Endothelial cell of umbilical vein (primary cell): Measurements from ENCODE around the gene CXCL17. TPM values are rescaled to one million over a fixed set of nuclear protein-coding genes. Genes with fewer than 3 reads are reported as not detected.

Source experiments
- BruUV-seq: library from RNA; stranded (reverse); fragments of 400-500 nt; replicated peaks from 2 replicates; lab custom pipeline; 2021; lab: Mats Ljungman, UMichigan
- CTCF ChIA-PET: fragments of 300-600, 350-600 bp; sonication (Branson Sonifier 250); formaldehyde crosslinking; loops from one replicate; lab custom pipeline; 2021; ENCODE audit warnings: antibody characterized with exemption, inconsistent platforms; lab: Charles Lee
- POLR2A ChIA-PET: fragments of 300-600, 350-600 bp; sonication (Branson Sonifier 250); formaldehyde crosslinking; loops from one replicate; lab custom pipeline; 2021; ENCODE audit warnings: antibody characterized with exemption, inconsistent platforms; lab: Charles Lee
- DNase-seq: peaks from one replicate; pipeline ENCODE4 v3.0.0-alpha.2; 2011; ENCODE audit warnings: low read depth, low spot score
- FAIRE-seq: peaks from 2 replicates; lab custom pipeline; 2011; peaks lifted over from hg19 to GRCh38; lab: Jason Lieb, UNC
- H2AFZ ChIP-seq: 2 replicates; pipeline ENCODE4 v1.6.0; 2012; ENCODE audit warnings: low read depth, low read length, control low read depth, inconsistent platforms
- H3K27ac ChIP-seq: 2 replicates; pipeline ENCODE4 v1.5.1; 2011; ENCODE audit warnings: low read depth, mild to moderate bottlenecking, control low read depth, low read length, moderate library complexity; ENCODE audit not compliant: insufficient read depth
- H3K27me3 ChIP-seq, 2 experiments: 2 replicates each; pipeline versions ENCODE4 v1.6.0 to v1.6.1; 2011; ENCODE audit warnings: low read length in 2 of 2, mixed read lengths in 1 of 2; ENCODE audit not compliant: control insufficient read depth in 2 of 2, insufficient read depth in 2 of 2
- H3K36me3 ChIP-seq, 2 experiments: 2 replicates in 1 of 2; 3 replicates in 1 of 2; pipeline ENCODE4 v1.5.1; 2011; ENCODE audit warnings: low read length in 2 of 2, mild to moderate bottlenecking in 1 of 2, moderate library complexity in 1 of 2; ENCODE audit not compliant: control insufficient read depth in 2 of 2, insufficient read depth in 2 of 2; ENCODE audit errors: extremely low read depth in 1 of 2
- H3K4me1 ChIP-seq: 3 replicates; pipeline ENCODE4 v1.5.1; 2011; ENCODE audit warnings: mild to moderate bottlenecking, low read length; ENCODE audit not compliant: control insufficient read depth, insufficient read depth; ENCODE audit errors: extremely low read depth
- H3K4me2 ChIP-seq: 2 replicates; pipeline ENCODE4 v1.6.1; 2011; ENCODE audit warnings: low read length, control low read depth, mixed read lengths; ENCODE audit not compliant: insufficient read depth
- H3K4me3 ChIP-seq, 3 experiments: fragments of 200-600 bp in 1 of 3; sonication (generic), shearing (Covaris generic) in 1 of 3; replicated peaks in 1 of 3; 2 replicates each; pipeline ENCODE4 v1.5.1; 2011 to 2016; ENCODE audit warnings: control low read depth in 3 of 3, low read length in 3 of 3, mild to moderate bottlenecking in 2 of 3, inconsistent platforms in 1 of 3, low read depth in 1 of 3, moderate library complexity in 1 of 3; ENCODE audit not compliant: insufficient read depth in 1 of 3
- H3K79me2 ChIP-seq: 2 replicates; pipeline ENCODE4 v1.6.0; 2012; ENCODE audit warnings: low read length, inconsistent platforms; ENCODE audit not compliant: control insufficient read depth, insufficient read depth
- H3K9ac ChIP-seq: replicated peaks from 2 replicates; pipeline ENCODE3; 2011; ENCODE audit warnings: low read length, control low read depth; ENCODE audit not compliant: insufficient read depth; ENCODE audit errors: extremely low read depth
- H3K9me1 ChIP-seq: replicated peaks from 3 replicates; pipeline ENCODE4 v1.6.0; 2011; ENCODE audit warnings: mild to moderate bottlenecking, low read length; ENCODE audit not compliant: control insufficient read depth, insufficient read depth; ENCODE audit errors: extremely low read depth
- H3K9me3 ChIP-seq: replicated peaks from 2 replicates; pipeline ENCODE4 v1.5.1; 2012; ENCODE audit warnings: low read length, inconsistent platforms; ENCODE audit not compliant: control insufficient read depth, insufficient read depth
- H4K20me1 ChIP-seq: replicated peaks from 2 replicates; pipeline ENCODE3; 2011; ENCODE audit warnings: mild to moderate bottlenecking, low read length; ENCODE audit not compliant: control insufficient read depth, insufficient read depth; ENCODE audit errors: extremely low read depth
- CTCF ChIP-seq, 2 donors: IDR thresholded peaks; 1 replicate in 1 of 2; 2 replicates in 1 of 2; pipeline ENCODE4 v1.5.1; 2011; ENCODE audit warnings: low read length in 2 of 2, mild to moderate bottlenecking in 2 of 2, moderate library complexity in 2 of 2, control low read depth in 1 of 2, inconsistent platforms in 1 of 2, low read depth in 1 of 2; ENCODE audit not compliant: insufficient read depth in 1 of 2; ENCODE audit errors: extremely low read depth in 1 of 2
- EZH2 ChIP-seq: IDR thresholded peaks from 2 replicates; pipeline ENCODE4 v1.6.1; 2012; ENCODE audit warnings: borderline replicate concordance, low read depth, mild to moderate bottlenecking, moderate library complexity, low read length, inconsistent platforms; ENCODE audit not compliant: severe bottlenecking
- FOS ChIP-seq: IDR thresholded peaks from 2 replicates; pipeline ENCODE4 v1.6.1; 2011; ENCODE audit warnings: mild to moderate bottlenecking, low read length, moderate library complexity, borderline replicate concordance; ENCODE audit not compliant: insufficient read depth
- GATA2 ChIP-seq: IDR thresholded peaks from 2 replicates; pipeline ENCODE4 v1.7.0; 2011; ENCODE audit warnings: low read depth, mild to moderate bottlenecking, moderate library complexity, mixed read lengths, low read length; ENCODE audit not compliant: insufficient read length, insufficient read depth
- JUN ChIP-seq: IDR thresholded peaks from 2 replicates; pipeline ENCODE4 v1.6.1; 2011; ENCODE audit warnings: borderline replicate concordance, low read depth; ENCODE audit not compliant: insufficient read length, insufficient read depth
- MAX ChIP-seq: IDR thresholded peaks from 2 replicates; pipeline ENCODE4 v1.6.1; 2011; ENCODE audit not compliant: insufficient read depth, insufficient read length
- MYC ChIP-seq: IDR thresholded peaks from one replicate; pipeline ENCODE4 v1.6.1; 2011; ENCODE audit warnings: mild to moderate bottlenecking, low read depth, low read length
- POLR2A ChIP-seq: IDR thresholded peaks from 2 replicates; pipeline ENCODE4 v1.6.1; 2012; ENCODE audit warnings: low read depth, mild to moderate bottlenecking, control low read depth, low read length
- POLR2AphosphoS5 ChIP-seq: IDR thresholded peaks from 2 replicates; pipeline ENCODE4 v1.6.1; 2012; ENCODE audit warnings: low read depth, mild to moderate bottlenecking, control low read depth, low read length, moderate library complexity; ENCODE audit not compliant: insufficient read depth
- dilution Hi-C: fragments of 300-500 bp; cut with MboI; formaldehyde crosslinking; loops from one replicate; pipeline ENCODE4 v1.15.0; 2019; ENCODE audit warnings: low sequenced_read_pairs; ENCODE audit not compliant: extremely low pct_ligation_motif_present
- intact Hi-C: fragments of 100-400 bp; cut with micrococcal nuclease; formaldehyde crosslinking; loops from one replicate; pipeline ENCODE4 v1.10.0; 2022
- polyA plus RNA-seq, 4 experiments: library from polyadenylated mRNA; depleted of rRNA in 3 of 4; stranded (reverse) in 3 of 4; unstranded in 1 of 4; fragments of >200 nt; gene quantifications; 2 replicates each; pipeline versions ENCODE4 v1.2.1 to v1.2.3, GENCODE V29; 2011 to 2012; ENCODE audit warnings: missing spikeins in 1 of 4
- total RNA-seq: library from RNA; stranded (reverse); gene quantifications from 2 replicates; pipeline ENCODE4 v1.2.3, GENCODE V29; 2021

The CXCL17 gene
- total and polyA plus RNA-seq, 2 donors (not counting 3 experiments of a cell fraction or from before 2014, with no cell fraction given): not detected

GRCh38 chr19:42392165-42392564, 50.6 kb downstream of the CXCL17 start:
- FAIRE-seq (no peak), DNase-seq (no peak)
- H2AFZ ChIP-seq: no peak overlapping the region
- no peaks in the 10 kb centered on the region for H3K79me2 ChIP-seq
- no peaks in the 10 kb centered on the region for H3K36me3 ChIP-seq
- BruUV-seq: no TSS peak
- H4K20me1 ChIP-seq: no peaks in the 10 kb centered on the region
- peaks cover 8% of the 10 kb centered on the region for H3K4me1 ChIP-seq
- no peak overlapping the region for H3K4me3 ChIP-seq
- H3K27me3 ChIP-seq: peaks cover 12 to 20% of the 10 kb centered on the region in 2 experiments
- H3K9me1 ChIP-seq: no peaks in the 10 kb centered on the region
- POLR2A ChIA-PET: no interaction called here
- no peak overlapping the region for H3K9ac ChIP-seq
- intact Hi-C loops (no loop called here), dilution Hi-C loops (no loop called here)
- TF ChIP-seq MYC: no peak
- no peak for TF ChIP-seq MAX
- no peak for TF ChIP-seq CTCF (IDR thresholded peaks at IDR 0.05; ENCODE audit: extremely low read depth in 1 of 2, insufficient read depth in 1 of 2, low read depth in 1 of 2, low read length in 2 of 2)
- no peak for TF ChIP-seq POLR2AphosphoS5
- TF ChIP-seq POLR2A: no peak
- no peak for TF ChIP-seq FOS
- no peak for TF ChIP-seq EZH2
- no peak for TF ChIP-seq GATA2
- no peak for TF ChIP-seq JUN
- no peak overlapping the region for H3K27ac ChIP-seq
- H3K9me3 ChIP-seq: no peaks in the 10 kb centered on the region
- CTCF ChIA-PET: interaction anchor here (1.4 kb wide), 1 partner anchor 9 kb away, joined by 5 read pairs; no protein-coding TSS in a partner anchor
- no peak overlapping the region for H3K4me2 ChIP-seq
